Measurements from ENCODE around the gene SCUBE2. TPM values are rescaled to one million over a fixed set of nuclear protein-coding genes. Genes with fewer than 3 reads are reported as not detected.

SCUBE2 gene
- total and polyA plus RNA-seq, 2 donors (not counting 1 experiment from before 2014, with no cell fraction given): not detected

GRCh38 chr11:9125185-9125886, 33.9 kb upstream of the SCUBE2 start:
- H3K27ac ChIP-seq (ENCODE audit: low read length in 2 of 2): no peak overlapping the region
- no peaks in the 10 kb centered on the region for H3K27me3 ChIP-seq (replicated peaks in 1 of 4; ENCODE audit: control extremely low read depth in 1 of 4, control insufficient read depth in 3 of 4, insufficient read depth in 4 of 4, low read length in 3 of 4)
- no peak overlapping the region for H3K9ac ChIP-seq (ENCODE audit: low read length)
- Mint-ChIP-seq H3K4me1 (peaks cover 8% of the 10 kb centered on the region), H3K9me3 (ENCODE audit: insufficient read depth) (no peaks in the 10 kb centered on the region), H3K4me3 (no peak overlapping the region), H3K27me3 (no peaks in the 10 kb centered on the region), H3K27ac (no peak overlapping the region)
- H3K4me1 ChIP-seq (ENCODE audit: control insufficient read depth in 2 of 2, insufficient read depth in 2 of 2, low read length in 2 of 2): no peaks in the 10 kb centered on the region
- H2AFZ ChIP-seq (ENCODE audit: insufficient read depth, low read depth, low read length, poor library complexity, severe bottlenecking): no peak overlapping the region
- H4K20me1 ChIP-seq (ENCODE audit: control insufficient read depth, insufficient read depth, low read length, poor library complexity, severe bottlenecking): no peaks in the 10 kb centered on the region
- H3K4me2 ChIP-seq (replicated peaks; ENCODE audit: low read depth, low read length, poor library complexity, severe bottlenecking): no peak overlapping the region
- ChIA-PET POLR2A (interaction anchor here (0.6 kb wide), 1 partner anchor 442 kb away, joined by 6 read pairs; no protein-coding TSS in a partner anchor), CTCF (no interaction called here)
- no peaks in the 10 kb centered on the region for H3K79me2 ChIP-seq (ENCODE audit: control insufficient read depth, insufficient read depth, low read length)
- ATAC-seq (ENCODE audit: low read depth) (no peak), DNase-seq (no peak)
- intact Hi-C loops (cut with micrococcal nuclease): no loop called here
- no peaks in the 10 kb centered on the region for H3K36me3 ChIP-seq (replicated peaks in 1 of 2; ENCODE audit: control extremely low read depth in 1 of 2, control insufficient read depth in 1 of 2, extremely low read depth in 1 of 2, insufficient read depth in 2 of 2, low read length in 1 of 2)
- H3K4me3 ChIP-seq (ENCODE audit: control extremely low read depth in 1 of 5, extremely low read depth in 1 of 5, insufficient read depth in 1 of 5, low read depth in 2 of 5, low read length in 4 of 5): no peak overlapping the region
- peaks cover 0 to 2% (median 0%) of the 10 kb centered on the region in 3 donors for H3K9me3 ChIP-seq (ENCODE audit: control extremely low read depth in 1 of 3, control insufficient read depth in 2 of 3, insufficient read depth in 1 of 3, low read length in 2 of 3)
- TF ChIP-seq EZH2 (IDR thresholded peaks at IDR 0.05; ENCODE audit: borderline replicate concordance, insufficient read depth, low read depth, low read length, poor library complexity, severe bottlenecking): no peak
- TF ChIP-seq CTCF (IDR thresholded peaks at IDR 0.05): no peak
- no CpG with 5 or more reads among the region's 2 CpGs for whole genome bisulfite sequencing (ENCODE audit: insufficient coverage)

DNA sequence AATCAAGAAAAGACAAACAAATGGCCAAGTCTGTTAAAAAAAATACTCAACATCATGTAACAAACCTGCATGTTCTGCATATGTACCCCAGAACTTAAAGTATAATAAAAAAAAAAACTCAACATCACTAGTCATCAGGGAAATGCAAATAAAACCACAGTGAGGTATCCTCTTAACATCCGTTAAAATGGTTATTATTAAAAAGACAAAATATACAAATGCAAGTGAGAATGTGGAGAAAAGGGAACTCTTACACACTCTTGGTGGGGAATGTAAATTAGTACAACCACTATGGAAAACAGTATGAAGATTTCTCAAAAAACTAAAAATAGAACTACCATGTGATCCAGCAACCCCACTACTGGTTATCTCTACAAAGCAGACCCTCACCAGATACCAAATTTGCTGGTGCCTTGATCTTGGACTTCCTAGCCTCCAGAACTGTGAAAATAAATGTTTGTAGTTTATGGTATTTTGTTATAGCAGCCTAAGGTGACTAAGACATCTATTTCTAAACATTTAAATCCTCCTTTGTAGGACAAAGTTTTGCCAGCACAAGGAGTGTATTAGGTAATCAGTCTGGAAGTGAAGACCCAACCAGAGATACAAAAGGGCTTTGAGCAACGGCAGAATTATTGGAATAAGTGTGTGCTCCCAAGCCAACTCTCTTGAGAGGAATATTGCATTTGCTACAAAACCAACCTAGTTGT, 32.4 kb upstream of the SCUBE2 start:
- Mint-ChIP-seq H3K4me1 (peaks cover 8% of the 10 kb centered on the region), H3K4me3 (no peak overlapping the region), H3K27me3 (no peaks in the 10 kb centered on the region), H3K27ac (no peak overlapping the region), H3K9me3 (ENCODE audit: insufficient read depth) (no peaks in the 10 kb centered on the region)
- POLR2A ChIA-PET: no interaction called here
- DNase-seq (no peak), ATAC-seq (ENCODE audit: low read depth) (no peak)
- H3K27me3 ChIP-seq (replicated peaks in 1 of 4; ENCODE audit: control extremely low read depth in 1 of 4, control insufficient read depth in 3 of 4, insufficient read depth in 4 of 4, low read length in 3 of 4): no peaks in the 10 kb centered on the region
- H3K36me3 ChIP-seq (replicated peaks in 1 of 2; ENCODE audit: control extremely low read depth in 1 of 2, control insufficient read depth in 1 of 2, extremely low read depth in 1 of 2, insufficient read depth in 2 of 2, low read length in 1 of 2): no peaks in the 10 kb centered on the region
- H2AFZ ChIP-seq (ENCODE audit: insufficient read depth, low read depth, low read length, poor library complexity, severe bottlenecking): no peak overlapping the region
- CTCF ChIA-PET: no interaction called here
- no peaks in the 10 kb centered on the region for H3K4me1 ChIP-seq (ENCODE audit: control insufficient read depth in 2 of 2, insufficient read depth in 2 of 2, low read length in 2 of 2)
- intact Hi-C loops (cut with micrococcal nuclease): no loop called here
- WGBS (ENCODE audit: insufficient coverage): 100% methylated on average over 1 of the region's 2 CpGs
- no peak overlapping the region for H3K4me3 ChIP-seq (ENCODE audit: control extremely low read depth in 1 of 5, extremely low read depth in 1 of 5, insufficient read depth in 1 of 5, low read depth in 2 of 5, low read length in 4 of 5)
- peaks cover 0 to 2% (median 0%) of the 10 kb centered on the region in 3 donors for H3K9me3 ChIP-seq (ENCODE audit: control extremely low read depth in 1 of 3, control insufficient read depth in 2 of 3, insufficient read depth in 1 of 3, low read length in 2 of 3)
- H3K4me2 ChIP-seq (replicated peaks; ENCODE audit: low read depth, low read length, poor library complexity, severe bottlenecking): no peak overlapping the region
- H3K27ac ChIP-seq (ENCODE audit: low read length in 2 of 2): no peak overlapping the region
- no peak overlapping the region for H3K9ac ChIP-seq (ENCODE audit: low read length)
- H3K79me2 ChIP-seq (ENCODE audit: control insufficient read depth, insufficient read depth, low read length): no peaks in the 10 kb centered on the region
- no peaks in the 10 kb centered on the region for H4K20me1 ChIP-seq (ENCODE audit: control insufficient read depth, insufficient read depth, low read length, poor library complexity, severe bottlenecking)
- no peak for TF ChIP-seq CTCF (IDR thresholded peaks at IDR 0.05)
- no peak for TF ChIP-seq EZH2 (IDR thresholded peaks at IDR 0.05; ENCODE audit: borderline replicate concordance, insufficient read depth, low read depth, low read length, poor library complexity, severe bottlenecking)
